Measurements from ENCODE around the gene ETHE1.
"Not testable (repeated sequence)": the region's sequence is repeated elsewhere in the genome, so short reads cannot be mapped to it uniquely, and the experiment has no call there.

Gene ETHE1

GRCh38 chr19:43523696-43524095 lies 3.3 kb downstream of the ETHE1 start:
- DNase-seq, result not testable (repeated sequence)

DNA sequence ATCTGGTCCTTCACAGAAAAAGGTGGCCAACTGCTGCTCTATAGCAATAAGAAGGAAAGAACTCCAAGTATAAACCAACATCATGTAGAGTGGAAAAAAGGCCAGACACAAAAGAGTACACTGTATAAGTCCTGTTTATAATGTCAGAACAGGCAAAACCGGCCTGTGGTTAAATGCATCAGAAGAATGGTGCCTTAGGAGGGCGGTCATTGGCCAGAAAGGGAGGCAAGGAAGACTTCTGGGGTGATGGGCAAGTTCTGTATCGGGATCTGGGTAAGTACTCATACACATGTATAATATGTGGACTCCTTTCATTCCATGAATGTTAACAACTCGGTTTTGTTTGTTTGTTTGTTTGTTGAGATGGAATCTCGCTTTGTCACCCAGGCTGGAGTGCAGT lies 4.1 kb downstream of the ETHE1 start:
- DNase-seq, result no peak

GRCh38 chr19:43519436-43520088 lies 7.4 kb downstream of the ETHE1 start:
- DNase-seq, result peak; percentile 36 to 72 (median 58)

GRCh38 chr19:43518051-43518450 lies 8.9 kb downstream of the ETHE1 start:
- no peak for DNase-seq

DNA sequence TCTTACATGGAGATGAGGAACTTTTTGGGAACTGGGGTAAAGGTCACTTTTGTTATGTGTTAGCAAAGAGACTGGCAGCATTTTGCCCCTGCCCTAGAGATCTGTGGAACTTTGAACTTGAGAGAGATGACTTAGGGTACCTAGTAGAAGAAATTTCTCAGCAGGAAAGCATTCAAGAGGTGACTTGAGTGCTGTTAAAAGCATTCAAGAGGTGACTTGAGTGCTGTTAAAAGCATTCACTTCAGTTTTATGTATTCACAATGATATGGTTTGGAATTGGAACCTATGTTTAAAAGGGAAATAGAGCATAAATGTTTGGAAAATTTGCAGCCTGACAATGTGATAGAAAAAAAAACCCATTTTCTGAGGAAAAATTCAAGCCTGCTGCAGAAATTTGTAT lies 14.6 kb downstream of the ETHE1 start:
- not testable (repeated sequence) for DNase-seq

GRCh38 chr19:43511324-43511723 lies 15.7 kb downstream of the ETHE1 start:
- no peak for DNase-seq

DNA sequence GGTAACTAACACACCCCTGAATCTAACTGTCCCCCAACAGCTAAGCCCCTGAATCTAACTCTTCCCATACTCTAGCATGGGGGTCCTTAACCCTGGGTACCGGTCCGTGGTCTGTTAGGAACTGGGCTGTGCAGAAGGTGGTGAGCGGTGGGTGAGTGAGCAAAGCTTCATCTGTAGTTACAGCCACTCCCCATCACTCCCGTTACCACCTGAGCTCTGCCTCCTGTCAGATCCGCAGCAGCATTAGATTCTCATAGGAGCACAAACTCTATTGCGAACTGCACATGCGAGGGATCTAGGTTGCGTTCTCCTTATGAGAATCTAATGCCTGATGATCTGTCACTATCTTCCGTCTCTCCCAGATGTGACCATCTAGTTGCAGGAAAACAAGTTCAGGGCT lies 16.3 kb downstream of the ETHE1 start:
- DNase-seq, result no peak

DNA sequence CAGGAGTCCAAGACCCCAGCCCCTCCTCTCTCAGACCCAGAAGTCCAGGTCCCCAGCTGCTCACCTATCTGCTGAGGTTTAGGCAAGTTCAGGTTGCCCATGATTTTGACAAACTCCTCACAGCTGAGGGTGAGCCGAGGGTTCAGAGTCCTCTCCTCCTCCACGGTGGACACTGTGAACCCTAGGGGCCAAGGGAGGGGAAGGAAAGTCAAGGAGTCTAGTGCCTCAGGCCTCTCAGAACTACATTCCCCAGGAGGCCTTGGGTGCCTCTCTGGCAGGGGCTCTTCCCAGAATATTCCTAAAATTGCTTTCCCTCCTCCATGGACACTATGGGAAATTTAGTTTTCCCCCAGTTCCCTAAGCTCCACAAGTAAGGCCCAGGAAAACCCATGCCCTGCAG lies 19.1 kb downstream of the ETHE1 start:
- DNase-seq, result no peak

GRCh38 chr19:43506629-43507028 lies 20.4 kb downstream of the ETHE1 start:
- no peak for DNase-seq

DNA sequence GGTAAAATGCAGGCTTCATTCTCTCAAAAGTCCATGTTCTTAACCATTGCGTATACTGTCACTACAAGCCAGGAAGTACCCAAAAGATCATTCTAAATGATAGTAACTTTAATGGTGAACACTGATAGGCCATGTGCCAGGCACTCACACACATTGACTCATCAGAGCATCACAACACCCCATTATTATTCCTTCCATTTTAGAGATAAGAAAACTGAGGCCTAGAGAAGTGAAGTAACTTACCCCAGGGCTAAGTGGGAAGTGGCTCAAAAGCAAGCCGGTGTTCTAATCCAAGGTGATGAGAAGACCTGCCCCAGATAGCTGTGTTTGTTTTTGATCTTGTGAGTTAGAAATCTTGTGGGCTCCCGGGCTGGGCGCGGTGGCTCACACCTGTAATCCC lies 21.1 kb downstream of the ETHE1 start:
- no peak for DNase-seq

DNA sequence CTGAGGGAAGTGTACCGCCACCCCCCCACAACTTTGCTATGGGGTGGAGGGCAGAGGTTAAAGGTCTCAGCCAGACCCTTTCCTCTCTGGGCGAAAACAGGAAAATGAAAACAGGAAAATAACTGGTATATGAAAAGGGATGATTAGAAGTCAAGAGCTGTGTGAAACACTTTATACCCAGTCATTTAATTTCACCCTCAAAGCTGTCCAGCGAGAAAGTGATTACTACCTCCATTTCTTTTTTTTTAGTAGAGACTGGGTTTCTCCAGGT lies 21.9 kb downstream of the ETHE1 start:
- DNase-seq, result no peak

DNA sequence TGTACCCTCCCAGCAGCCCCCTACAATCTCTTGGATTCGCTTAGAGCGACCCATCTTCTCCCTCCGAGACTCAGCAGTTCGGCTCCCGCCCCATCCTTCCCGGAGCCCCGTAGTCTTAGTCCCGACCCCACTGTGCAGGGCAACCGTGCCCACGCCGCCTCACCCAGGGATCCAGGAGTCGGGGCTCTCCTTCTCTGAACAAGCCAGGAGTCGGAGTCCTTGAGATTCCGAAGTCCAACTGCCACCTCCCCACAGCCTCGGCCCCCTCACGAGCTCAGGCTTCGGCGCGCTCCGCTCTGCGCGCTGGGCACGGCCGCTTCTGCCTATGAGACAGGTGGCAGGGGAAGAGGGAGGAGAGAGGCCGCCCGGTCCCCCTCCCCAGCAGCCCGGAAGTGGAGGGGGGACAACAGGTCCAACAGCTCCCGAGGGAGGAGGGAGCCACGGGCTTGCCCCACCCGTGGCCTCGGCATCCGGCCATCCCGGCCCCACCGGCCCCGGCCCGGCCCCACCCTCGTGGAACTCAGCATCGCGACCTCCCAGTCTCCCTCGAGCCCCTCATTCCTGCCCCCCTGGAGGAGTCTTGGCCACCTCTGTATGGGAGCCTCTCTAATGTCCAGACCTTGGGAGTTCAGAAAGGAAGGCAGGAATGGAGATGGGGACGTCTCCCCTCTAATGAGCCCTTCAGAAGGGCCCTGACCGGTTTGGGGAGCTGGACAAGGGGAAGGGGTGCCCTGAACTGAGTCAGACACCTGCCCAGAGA lies 22.4 kb downstream of the ETHE1 start, which contains the start of gene PHLDB3:
Gene PHLDB3 (minus strand): TSS at position 321 of the 760 bp plus-strand sequence. CDS start 628 bp downstream, outside the sequence.
- DNase-seq, result peak in 2 of 4 experiments; percentile 54 to 59

DNA sequence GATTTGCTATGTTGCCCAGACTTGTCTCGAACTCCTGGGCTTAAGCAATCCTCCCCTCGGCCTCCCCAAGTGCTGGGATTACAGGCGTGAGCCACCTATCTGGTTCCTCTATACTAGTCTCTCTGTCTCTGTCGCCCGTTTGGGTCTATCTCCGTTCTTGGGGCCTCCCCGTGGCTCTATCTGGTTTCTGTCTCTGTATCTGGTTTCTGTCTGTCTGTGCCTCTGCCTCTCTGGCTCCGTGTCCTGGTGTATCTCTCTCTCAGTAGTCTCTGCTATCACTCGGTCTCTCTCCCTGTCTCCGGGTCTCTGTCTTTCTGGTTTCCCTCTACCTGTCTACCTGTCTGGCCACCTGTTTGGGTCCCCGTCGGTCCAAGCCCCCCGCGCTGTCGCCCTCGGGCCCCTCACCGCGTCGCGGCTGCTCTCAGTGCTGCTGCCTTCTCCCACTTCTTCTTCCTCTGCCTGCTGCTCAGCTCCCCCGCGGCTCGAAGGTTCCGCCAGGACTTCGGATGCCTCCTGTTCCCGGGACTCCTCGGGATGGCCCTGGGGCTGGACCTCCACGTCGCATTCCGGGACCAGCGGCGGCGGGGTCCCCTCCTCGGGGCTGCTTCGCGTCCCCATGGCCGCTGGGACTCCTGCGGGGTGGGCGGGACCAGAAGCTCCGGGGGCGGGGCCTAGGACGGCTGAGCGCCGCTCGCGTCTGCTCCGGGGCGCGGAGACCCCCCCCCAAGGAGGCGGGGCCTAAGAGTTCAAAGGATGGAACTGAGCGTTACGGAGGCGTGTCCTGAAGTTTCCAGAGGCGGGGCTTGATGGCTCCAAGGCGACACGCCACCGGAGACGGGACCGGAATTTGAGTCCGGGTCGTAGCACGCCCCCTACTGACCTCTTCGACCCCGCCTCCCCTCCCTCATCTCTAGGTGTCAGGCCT lies 23.2 kb downstream of the ETHE1 start:
- DNase-seq, result peak; percentile 91 to 99 (median 96)

DNA sequence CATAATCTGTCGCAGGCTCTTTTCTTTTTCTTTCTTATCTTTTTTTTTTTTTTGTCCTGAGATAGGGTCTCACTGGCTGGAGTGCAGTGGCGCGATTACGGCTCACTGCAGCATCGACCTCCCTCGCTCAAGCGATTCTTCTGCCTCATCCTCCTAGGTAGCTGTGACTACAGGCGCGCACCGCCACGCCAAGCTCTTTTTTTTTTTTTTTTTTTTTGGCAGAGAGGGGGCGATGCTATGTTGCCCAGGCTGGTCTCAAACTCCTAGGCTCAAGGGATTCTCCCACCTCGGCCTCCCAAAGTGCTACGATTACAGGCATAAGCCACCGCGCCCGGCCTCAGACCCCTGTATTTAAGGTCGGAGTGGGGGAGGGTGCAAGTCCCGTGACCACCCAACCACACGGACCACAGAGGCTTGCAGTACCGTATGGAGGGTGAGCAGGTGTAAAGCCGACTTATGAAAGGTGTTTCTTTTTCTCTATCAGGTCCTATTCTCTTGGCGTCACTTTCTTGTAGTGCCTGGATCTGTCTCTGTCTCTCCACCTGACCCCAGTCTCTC lies 24.5 kb downstream of the ETHE1 start:
- DNase-seq, result no peak

DNA sequence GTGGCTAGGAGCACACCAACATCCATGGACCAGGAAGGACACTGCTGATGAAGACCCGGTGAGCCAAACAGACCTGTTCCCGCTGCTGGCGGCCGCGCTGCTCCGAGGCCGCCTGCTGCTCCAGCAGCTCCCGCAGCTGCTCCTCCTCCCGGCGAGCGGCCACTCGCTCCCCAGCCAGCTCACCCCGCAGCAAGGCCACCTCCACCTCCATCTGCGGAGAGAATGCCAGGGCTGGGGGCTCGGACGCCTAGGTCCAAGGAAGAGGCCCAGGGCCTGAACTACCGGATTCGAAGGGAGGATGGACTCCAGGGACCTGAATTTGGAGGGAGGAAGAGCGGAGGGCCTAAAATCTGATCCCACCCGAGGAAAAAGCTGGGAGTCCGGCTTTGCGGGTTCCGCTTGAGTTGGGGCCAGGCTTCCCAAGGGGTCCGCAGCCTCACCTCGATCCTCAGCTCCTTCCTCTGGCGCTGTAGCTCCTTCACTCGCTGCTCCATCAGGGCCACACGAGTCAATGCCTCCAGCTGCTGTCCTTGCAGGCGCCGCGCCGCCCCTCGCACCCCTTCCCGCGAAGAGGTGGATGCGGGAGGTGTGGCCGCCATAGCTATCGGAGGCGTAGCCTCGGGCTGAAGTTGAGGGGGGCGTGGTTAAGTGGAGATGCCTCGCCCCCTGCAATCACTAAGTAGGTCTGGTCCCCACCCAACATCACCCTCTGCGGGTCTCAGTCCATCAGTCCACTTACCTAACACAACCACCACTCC lies 25.2 kb downstream of the ETHE1 start:
- DNase-seq, result no peak

DNA sequence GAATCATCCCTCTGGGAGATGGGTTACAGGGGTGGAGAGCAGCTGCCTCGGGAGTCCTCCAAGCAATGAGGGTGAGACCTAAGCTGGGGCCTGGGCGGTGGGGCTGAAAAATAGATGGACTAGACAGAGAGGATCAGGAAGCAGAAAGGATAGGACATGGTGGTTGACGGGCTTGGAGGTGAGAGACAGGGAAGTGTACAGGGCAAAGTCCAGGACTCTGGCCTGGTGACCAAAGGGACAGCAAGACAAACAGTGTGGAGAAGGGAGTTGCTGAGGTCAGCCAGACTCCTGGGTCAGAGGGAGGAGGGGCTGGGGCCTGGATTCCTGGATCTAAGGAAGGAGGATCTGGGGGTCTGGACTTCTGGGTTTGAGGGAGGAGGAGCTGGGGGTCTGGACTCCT lies 28.0 kb downstream of the ETHE1 start:
- DNase-seq, result no peak

DNA sequence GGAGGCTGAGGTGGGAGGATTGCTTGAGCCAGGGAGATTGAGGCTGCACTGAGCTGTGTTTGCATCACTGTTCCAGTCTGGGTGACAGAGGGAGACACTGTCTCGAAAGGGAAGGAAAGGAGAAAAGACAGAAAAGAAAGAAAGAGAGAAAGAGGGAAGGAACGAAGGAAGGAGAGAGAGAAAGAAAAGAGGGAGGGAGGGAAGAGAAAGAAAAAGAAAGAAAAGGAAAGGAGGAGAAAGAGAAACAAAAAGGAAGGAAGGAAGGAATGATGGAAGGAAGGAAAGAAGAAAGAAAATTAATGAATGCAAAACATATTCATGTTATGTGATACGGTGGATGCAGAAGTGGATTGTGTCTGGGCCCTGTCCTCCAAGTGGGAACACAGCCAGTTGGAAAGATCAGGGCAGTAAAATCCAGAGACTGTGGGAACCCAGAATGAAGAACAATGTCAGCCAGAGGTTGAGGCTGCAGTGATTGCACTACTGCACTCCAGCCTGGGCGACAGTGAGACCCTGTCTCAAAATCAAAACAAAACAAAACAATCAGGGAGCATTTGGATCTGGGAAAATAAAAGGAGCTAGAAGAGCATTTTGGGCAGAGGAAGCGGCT lies 28.7 kb downstream of the ETHE1 start:
- DNase-seq, result no peak

DNA sequence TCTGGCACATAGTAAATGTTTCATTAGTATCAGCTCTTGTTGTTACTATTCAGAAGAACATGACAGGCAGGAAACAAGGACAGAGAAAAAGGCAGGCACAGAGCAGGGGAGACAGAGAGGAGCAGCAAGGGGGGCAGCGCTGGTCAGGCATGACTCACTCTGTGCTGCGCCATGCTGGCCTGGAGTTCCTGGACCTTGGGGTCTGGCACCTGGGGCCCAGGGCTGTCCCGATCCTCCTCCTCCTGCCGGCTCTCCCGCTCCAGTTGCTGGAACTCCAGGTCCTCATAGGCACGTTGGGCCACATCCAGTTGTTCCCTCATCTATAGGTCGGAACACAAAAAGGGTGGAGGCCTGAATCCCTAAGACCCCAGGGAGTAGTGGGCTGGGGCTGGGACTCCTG lies 30.0 kb downstream of the ETHE1 start:
- no peak for DNase-seq

DNA sequence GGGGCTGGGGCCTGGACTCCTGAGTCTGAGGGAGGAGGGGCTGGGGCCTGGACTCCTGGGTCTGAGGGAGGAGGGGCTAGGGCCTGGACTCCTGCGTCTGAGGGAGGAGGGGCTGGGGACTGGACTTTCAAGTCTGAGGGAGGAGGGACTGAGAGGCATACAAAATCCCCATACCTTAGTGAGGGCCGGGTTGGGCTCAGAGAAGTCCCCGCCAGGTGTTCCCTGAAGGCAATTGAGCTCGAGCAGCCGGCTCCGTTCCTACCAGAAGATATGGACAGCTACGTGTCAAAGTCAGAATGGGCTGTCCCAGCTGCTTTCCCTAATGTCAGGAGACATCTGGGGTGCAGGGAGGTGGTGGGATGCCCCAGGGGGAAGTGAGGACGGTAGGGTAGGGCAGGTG lies 31.9 kb downstream of the ETHE1 start:
- no peak for DNase-seq

GRCh38 chr19:43490759-43491158 lies 36.2 kb downstream of the ETHE1 start:
- DNase-seq, result no peak

- no peak for DNase-seq
Measured at GRCh38 chr19:43489979-43490599, 36.9 kb downstream of the ETHE1 start.

GRCh38 chr19:43489310-43489709 lies 37.7 kb downstream of the ETHE1 start:
- no peak for DNase-seq

Data from activated naive CD4-positive, alpha-beta T cell (primary cell).